HL-60 (cell line): ENCODE data around the gene OR7G3.

Experiments
- GABPA ChIP-seq: IDR thresholded peaks from 2 replicates; pipeline ENCODE4 v1.6.1; 2012; ENCODE audit warnings: low read depth
- POLR2AphosphoS5 ChIP-seq: IDR thresholded peaks from 2 replicates; pipeline ENCODE4 v1.6.1; 2012; ENCODE audit warnings: low read depth
- TF ChIP-seq, protein P1 (sequence below): IDR thresholded peaks from one replicate; pipeline ENCODE4 v1.5.1; 2011; ENCODE audit warnings: low read length, control low read depth, inconsistent platforms; ENCODE audit not compliant: insufficient read depth
- TF ChIP-seq, protein P2 (sequence below): IDR thresholded peaks from 2 replicates; pipeline ENCODE4 v1.6.1; 2012; ENCODE audit warnings: low read depth; ENCODE audit not compliant: insufficient replicate concordance

DNA sequence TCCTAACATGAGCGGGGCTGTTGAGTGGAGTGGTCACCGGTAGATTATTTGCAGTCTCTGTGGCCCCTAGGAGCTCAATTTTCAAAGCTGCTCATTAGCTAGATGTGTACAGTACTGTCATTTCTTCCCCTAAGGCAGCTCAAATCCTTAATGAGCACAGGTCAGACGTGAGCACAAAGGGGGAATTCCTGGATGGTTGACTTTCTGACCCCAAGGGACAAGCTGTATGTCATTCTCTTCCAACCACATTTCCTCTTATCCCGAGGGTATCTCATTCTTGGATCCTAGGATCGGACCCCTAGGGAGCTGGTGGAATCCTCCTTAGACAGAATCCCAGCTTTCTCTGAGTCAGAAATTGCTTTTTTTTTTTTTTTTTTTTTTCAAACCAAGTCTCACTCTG is 5.7 kb upstream of the OR7G3 start:
- TF ChIP-seq, protein P1, sequence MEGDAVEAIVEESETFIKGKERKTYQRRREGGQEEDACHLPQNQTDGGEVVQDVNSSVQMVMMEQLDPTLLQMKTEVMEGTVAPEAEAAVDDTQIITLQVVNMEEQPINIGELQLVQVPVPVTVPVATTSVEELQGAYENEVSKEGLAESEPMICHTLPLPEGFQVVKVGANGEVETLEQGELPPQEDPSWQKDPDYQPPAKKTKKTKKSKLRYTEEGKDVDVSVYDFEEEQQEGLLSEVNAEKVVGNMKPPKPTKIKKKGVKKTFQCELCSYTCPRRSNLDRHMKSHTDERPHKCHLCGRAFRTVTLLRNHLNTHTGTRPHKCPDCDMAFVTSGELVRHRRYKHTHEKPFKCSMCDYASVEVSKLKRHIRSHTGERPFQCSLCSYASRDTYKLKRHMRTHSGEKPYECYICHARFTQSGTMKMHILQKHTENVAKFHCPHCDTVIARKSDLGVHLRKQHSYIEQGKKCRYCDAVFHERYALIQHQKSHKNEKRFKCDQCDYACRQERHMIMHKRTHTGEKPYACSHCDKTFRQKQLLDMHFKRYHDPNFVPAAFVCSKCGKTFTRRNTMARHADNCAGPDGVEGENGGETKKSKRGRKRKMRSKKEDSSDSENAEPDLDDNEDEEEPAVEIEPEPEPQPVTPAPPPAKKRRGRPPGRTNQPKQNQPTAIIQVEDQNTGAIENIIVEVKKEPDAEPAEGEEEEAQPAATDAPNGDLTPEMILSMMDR = no peak
- no peak for TF ChIP-seq POLR2AphosphoS5
- no peak for TF ChIP-seq GABPA
- TF ChIP-seq, protein P2, sequence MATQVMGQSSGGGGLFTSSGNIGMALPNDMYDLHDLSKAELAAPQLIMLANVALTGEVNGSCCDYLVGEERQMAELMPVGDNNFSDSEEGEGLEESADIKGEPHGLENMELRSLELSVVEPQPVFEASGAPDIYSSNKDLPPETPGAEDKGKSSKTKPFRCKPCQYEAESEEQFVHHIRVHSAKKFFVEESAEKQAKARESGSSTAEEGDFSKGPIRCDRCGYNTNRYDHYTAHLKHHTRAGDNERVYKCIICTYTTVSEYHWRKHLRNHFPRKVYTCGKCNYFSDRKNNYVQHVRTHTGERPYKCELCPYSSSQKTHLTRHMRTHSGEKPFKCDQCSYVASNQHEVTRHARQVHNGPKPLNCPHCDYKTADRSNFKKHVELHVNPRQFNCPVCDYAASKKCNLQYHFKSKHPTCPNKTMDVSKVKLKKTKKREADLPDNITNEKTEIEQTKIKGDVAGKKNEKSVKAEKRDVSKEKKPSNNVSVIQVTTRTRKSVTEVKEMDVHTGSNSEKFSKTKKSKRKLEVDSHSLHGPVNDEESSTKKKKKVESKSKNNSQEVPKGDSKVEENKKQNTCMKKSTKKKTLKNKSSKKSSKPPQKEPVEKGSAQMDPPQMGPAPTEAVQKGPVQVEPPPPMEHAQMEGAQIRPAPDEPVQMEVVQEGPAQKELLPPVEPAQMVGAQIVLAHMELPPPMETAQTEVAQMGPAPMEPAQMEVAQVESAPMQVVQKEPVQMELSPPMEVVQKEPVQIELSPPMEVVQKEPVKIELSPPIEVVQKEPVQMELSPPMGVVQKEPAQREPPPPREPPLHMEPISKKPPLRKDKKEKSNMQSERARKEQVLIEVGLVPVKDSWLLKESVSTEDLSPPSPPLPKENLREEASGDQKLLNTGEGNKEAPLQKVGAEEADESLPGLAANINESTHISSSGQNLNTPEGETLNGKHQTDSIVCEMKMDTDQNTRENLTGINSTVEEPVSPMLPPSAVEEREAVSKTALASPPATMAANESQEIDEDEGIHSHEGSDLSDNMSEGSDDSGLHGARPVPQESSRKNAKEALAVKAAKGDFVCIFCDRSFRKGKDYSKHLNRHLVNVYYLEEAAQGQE = no peak
